ENCODE results near the gene CEP78.
"Not testable (repeated sequence)": the region's sequence is repeated elsewhere in the genome, so short reads cannot be mapped to it uniquely, and the experiment has no call there.

The CEP78 gene

GRCh38 chr9:78236551-78236910 is 656 bp downstream of the CEP78 start:
- DNase-seq (ENCODE audit: low read depth) = no peak

- DNase-seq (ENCODE audit: low read depth) = no peak
These were observed 2.5 kb downstream of the CEP78 start for GRCh38 chr9:78238046-78239038.

- no peak for DNase-seq (ENCODE audit: low read depth)
These were observed 3.6 kb downstream of the CEP78 start for GRCh38 chr9:78239506-78239905.

GRCh38 chr9:78242041-78242440 is 6.2 kb downstream of the CEP78 start:
- DNase-seq (ENCODE audit: low read depth) = no peak

GRCh38 chr9:78243130-78243529 is 7.3 kb downstream of the CEP78 start:
- DNase-seq (ENCODE audit: low read depth) = no peak

- no peak for DNase-seq (ENCODE audit: low read depth)
These were observed 9.5 kb downstream of the CEP78 start for GRCh38 chr9:78245401-78245800.

- no peak for DNase-seq (ENCODE audit: low read depth)
These were observed 12.8 kb downstream of the CEP78 start for GRCh38 chr9:78248635-78249034.

- DNase-seq (ENCODE audit: low read depth) = no peak
These were observed 13.7 kb downstream of the CEP78 start for GRCh38 chr9:78249542-78249941.

- DNase-seq (ENCODE audit: low read depth) = no peak
These were observed 16.7 kb downstream of the CEP78 start for GRCh38 chr9:78252616-78253015.

- no peak for DNase-seq (ENCODE audit: low read depth)
These were observed 17.4 kb downstream of the CEP78 start for GRCh38 chr9:78253285-78253684.

- no peak for DNase-seq (ENCODE audit: low read depth)
These were observed 25.6 kb downstream of the CEP78 start for GRCh38 chr9:78261403-78262001.

GRCh38 chr9:78262655-78263054 is 26.8 kb downstream of the CEP78 start:
- no peak for DNase-seq (ENCODE audit: low read depth)

- no peak for DNase-seq (ENCODE audit: low read depth)
These were observed 32.0 kb downstream of the CEP78 start for GRCh38 chr9:78267889-78268288.

- no peak for DNase-seq (ENCODE audit: low read depth)
These were observed 33.9 kb downstream of the CEP78 start for GRCh38 chr9:78269784-78270183.

- DNase-seq (ENCODE audit: low read depth) = no peak
These were observed 36.4 kb downstream of the CEP78 start for GRCh38 chr9:78272307-78272706.

- no peak for DNase-seq (ENCODE audit: low read depth)
These were observed 37.9 kb downstream of the CEP78 start for GRCh38 chr9:78273761-78274160.

- peak; percentile 77 for DNase-seq (ENCODE audit: low read depth)
These were observed 42.4 kb downstream of the CEP78 start for GRCh38 chr9:78278177-78278777.

GRCh38 chr9:78278801-78279200 is 42.9 kb downstream of the CEP78 start:
- no peak for DNase-seq (ENCODE audit: low read depth)

- DNase-seq (ENCODE audit: low read depth) = no peak
These were observed 45.2 kb downstream of the CEP78 start for GRCh38 chr9:78280982-78281668.

GRCh38 chr9:78284181-78284580 is 48.3 kb downstream of the CEP78 start:
- DNase-seq (ENCODE audit: low read depth) = not testable (repeated sequence)

- no peak for DNase-seq (ENCODE audit: low read depth)
These were observed 50.2 kb downstream of the CEP78 start for GRCh38 chr9:78286125-78286524.

GRCh38 chr9:78286946-78287388 is 51.1 kb downstream of the CEP78 start:
- DNase-seq (ENCODE audit: low read depth) = no peak
